Nucleus accumbens (tissue), 56 donors: Measurements from ENCODE around the gene ELMO3.
A peak's percentile ranks its signal among the peaks of the same experiment; 100 is the strongest.

Experiments
- DNase-seq, 56 donors: peaks; one replicate each; lab custom pipeline; 2025; lab: John Stamatoyannopoulos, UW

Gene ELMO3

DNA sequence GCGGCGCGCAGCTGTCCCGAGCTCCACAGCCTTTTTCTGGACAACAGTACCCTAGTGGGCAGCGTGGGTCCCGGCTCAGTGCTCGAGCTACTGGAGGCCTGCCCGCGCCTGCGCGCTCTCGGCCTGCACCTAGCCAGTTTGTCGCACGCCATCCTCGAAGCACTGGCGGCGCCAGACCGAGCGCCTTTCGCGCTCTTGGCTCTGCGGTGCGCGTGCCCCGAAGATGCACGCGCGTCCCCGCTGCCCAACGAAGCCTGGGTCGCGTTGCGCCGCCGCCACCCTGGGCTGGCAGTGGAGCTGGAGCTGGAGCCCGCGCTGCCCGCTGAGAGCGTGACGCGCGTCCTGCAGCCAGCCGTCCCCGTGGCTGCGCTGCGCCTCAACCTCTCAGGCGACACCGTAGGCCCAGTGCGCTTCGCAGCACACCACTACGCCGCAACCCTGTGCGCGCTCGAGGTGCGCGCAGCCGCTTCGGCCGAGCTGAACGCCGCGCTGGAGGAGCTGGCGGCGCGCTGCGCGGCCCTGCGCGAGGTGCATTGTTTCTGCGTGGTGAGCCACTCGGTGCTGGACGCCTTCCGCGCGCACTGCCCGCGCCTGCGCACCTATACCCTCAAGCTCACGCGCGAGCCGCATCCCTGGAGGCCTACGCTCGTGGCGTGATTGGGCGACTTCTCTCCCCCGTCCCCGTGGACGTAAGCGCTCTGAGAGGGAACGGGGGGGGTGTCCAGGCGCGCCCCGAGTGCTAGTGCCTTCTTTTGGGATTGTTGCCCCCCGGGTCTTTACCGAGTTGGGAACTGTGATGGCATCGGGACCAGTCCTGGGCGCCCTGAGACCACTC is 35.5 kb upstream of the ELMO3 start:
- peak in 49 of 56 donors; percentile 17 to 89 (median 73) for DNase-seq

DNA sequence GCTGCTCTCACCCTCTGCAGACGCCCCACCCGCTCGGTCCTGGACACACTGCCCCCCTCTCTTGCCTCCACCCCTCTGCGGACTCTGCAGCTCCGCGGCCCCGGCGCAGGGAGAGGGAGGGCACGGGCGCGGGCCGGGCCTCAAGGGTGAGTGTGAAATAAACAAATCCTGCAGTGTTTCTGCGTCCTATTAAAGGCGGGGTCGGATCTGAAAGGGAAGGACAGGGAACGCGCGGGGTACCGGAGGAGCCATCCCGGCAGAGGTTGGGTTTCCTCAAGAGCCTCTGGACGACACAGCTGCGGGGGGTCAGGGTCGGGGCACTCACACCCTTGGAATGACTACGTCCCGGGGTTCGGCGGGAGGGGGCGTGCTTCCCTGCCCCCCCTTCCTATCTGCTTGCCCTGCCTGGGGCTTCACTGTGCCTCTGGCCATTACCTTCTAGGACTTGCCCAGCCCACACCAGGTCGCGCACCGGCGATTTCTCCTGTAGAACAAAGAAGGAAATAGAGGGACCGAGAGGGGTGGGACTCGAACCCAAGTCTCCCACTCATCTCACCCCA is 34.9 kb upstream of the ELMO3 start:
- peak in 9 of 56 donors; percentile 30 to 70 (median 52) for DNase-seq

DNA sequence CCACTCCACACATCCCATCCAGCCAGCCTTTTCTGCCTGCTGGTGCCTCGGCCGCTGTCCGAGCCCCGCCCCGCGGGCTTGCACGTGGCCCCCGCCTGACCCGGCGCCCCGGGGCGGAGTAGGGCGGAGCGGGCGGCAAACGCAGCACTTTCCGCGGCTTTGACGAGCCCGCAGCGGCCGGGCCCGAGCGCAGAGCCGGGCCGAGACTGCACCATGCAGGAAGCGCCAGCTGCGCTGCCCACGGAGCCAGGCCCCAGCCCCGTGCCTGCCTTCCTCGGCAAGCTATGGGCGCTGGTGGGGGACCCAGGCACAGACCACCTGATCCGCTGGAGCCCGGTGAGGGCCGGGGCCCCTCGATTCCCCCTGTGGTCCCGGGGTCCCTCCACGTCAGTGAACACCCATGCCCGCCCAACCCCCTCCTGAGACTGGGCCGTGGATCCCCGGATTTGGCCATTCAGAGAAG is 34.3 kb upstream of the ELMO3 start, which contains the start of gene HSF4:
TSS of gene HSF4 (plus strand) at position 147 of the 463 bp plus-strand sequence. CDS start at position 214, 67 bp downstream.
- peak in 31 of 56 donors; percentile 11 to 80 (median 42) for DNase-seq

GRCh38 chr16:67165121-67166078 is 33.5 kb upstream of the ELMO3 start:
- no peak for DNase-seq

- DNase-seq = no peak
These were observed 32.8 kb upstream of the ELMO3 start for GRCh38 chr16:67166110-67166547.

- no peak for DNase-seq
These were observed 32.2 kb upstream of the ELMO3 start for GRCh38 chr16:67166598-67167168.

- DNase-seq = no peak
These were observed 31.3 kb upstream of the ELMO3 start for GRCh38 chr16:67167588-67167987.

DNA sequence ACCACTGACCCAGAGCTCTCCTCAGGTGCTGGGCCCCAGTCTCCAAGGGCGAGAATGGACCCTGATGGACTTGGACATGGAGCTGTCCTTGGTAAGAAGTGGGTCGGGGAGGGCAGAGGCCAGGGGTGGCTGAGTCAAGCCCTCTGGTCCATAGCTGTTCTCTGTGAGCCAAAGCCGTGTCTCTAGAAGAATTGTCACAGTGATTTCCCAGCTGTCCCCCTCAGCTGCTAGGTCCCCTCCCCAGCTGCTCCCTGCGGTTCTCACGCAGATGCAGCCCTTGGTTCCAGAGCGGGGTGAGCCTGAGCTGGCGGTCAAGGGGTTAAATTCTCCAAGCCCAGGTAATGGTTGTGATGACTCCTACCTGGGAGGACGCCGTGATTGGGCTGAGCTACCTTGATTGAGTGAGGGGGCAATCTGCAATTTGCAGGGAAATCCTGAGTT is 29.9 kb upstream of the ELMO3 start:
- no peak for DNase-seq

- peak in 19 of 56 donors; percentile 6 to 60 (median 20) for DNase-seq
These were observed 29.2 kb upstream of the ELMO3 start for GRCh38 chr16:67169642-67170167.

GRCh38 chr16:67170168-67170948 is 28.6 kb upstream of the ELMO3 start, which contains the start of gene NOL3:
TSS of gene NOL3 (plus strand) at chr16:67170538.
- peak in 46 of 56 donors; percentile 9 to 84 (median 62) for DNase-seq

GRCh38 chr16:67170949-67171649 is 27.8 kb upstream of the ELMO3 start:
- DNase-seq = peak in 3 of 56 donors; percentile 33 to 61 (median 39)

DNA sequence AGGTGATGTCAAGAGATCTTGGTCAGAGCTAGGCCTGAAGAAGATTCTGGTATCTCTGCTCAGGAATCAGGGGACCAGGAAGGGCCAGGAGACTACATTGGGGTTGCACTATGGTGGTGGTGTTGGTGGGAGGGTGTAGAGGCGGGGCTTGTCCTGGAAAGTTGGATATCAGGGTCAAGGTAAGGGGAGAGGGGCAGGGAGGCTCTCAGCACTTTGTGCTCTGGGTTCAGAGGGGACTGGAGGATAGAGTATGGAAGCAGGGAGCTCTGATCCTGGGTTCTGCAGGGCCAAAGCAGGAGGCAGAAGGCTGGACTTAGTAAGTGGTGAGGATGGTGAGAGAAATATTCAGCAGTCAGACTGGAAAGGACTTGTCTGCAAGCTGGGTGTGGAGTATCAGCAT is 25.6 kb upstream of the ELMO3 start:
- no peak for DNase-seq

GRCh38 chr16:67173808-67174705 is 24.9 kb upstream of the ELMO3 start:
- peak in 55 of 56 donors; percentile 20 to 91 (median 70) for DNase-seq

- DNase-seq = no peak
These were observed 24.2 kb upstream of the ELMO3 start for GRCh38 chr16:67174706-67175231.

GRCh38 chr16:67176662-67177061 is 22.3 kb upstream of the ELMO3 start:
- DNase-seq = no peak

- peak in 32 of 56 donors; percentile 27 to 83 (median 46) for DNase-seq
These were observed 20.9 kb upstream of the ELMO3 start for GRCh38 chr16:67177743-67178699.
